Fibroblast of villous mesenchyme (primary cell): ENCODE results near the gene CFAP251. TPM values are rescaled to one million over a fixed set of nuclear protein-coding genes. Genes with fewer than 3 reads are reported as not detected.

Experiments
- DNase-seq: peaks from one replicate; pipeline ENCODE4 v3.0.0-alpha.2; 2010; ENCODE audit warnings: low read depth
- H3K4me3 ChIP-seq: 2 replicates; pipeline ENCODE4 v1.5.1; 2011; ENCODE audit warnings: low read depth, mild to moderate bottlenecking, low read length
- total RNA-seq: library from RNA; depleted of rRNA; stranded (reverse); fragments of >200 nt; gene quantifications from 2 replicates; pipeline ENCODE4 v1.2.3, GENCODE V29; 2012
- TF ChIP-seq, protein P1 (sequence below): IDR thresholded peaks from 2 replicates; pipeline ENCODE4 v1.5.1; 2012; ENCODE audit warnings: low read depth, mild to moderate bottlenecking, low read length; ENCODE audit not compliant: insufficient read depth

The CFAP251 gene
- total RNA-seq, 1 donor, result 8.2 TPM

DNA sequence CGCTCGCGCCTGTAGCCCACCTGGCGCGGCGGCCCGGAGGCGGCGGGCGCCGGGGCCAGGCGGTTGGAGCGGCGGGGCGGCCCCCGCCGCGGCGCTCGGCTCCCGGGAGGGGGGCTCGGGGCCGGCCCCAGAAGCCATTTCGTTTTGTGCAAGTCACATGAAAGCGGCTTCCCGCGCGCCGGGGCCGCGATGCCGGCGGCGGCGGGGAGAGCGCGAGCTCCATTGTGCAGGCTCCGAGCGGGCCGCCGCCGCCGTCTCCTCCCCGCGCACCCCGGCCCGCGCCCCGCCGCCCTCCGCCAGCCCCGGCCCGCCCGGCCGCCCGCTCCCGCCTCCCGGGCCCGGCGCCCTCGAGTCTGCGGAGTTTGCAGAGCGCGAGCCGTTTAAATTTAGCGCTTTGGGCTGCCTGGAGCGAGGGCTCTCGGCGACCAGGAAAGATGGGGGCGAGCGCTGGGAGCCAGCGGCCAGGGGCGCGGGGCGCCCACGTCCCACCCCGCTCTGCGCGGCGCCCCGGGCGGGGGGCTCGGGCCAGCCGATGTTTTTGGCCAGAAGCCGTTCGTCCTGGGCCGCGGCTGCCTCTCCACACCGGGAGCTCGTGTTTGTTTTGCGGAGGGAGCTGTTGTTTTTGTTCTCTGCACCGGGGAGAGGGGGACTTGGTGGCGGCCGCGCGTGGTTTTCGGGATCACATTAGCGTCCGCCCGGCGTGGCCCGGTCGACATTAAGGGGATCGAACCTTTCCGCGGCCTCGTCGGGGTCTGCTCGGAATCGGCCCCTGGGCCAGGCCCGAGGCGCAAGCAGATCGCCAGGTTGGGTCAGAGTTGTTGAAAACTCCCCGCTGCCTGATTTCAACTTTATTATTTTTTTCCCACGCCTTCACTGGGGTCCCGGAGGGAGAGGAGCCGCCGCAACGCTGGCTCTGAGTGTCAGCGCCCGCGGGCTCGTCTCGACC is 104.3 kb downstream of the CFAP251 start:
- DNase-seq, result no peak
- TF ChIP-seq, protein P1, sequence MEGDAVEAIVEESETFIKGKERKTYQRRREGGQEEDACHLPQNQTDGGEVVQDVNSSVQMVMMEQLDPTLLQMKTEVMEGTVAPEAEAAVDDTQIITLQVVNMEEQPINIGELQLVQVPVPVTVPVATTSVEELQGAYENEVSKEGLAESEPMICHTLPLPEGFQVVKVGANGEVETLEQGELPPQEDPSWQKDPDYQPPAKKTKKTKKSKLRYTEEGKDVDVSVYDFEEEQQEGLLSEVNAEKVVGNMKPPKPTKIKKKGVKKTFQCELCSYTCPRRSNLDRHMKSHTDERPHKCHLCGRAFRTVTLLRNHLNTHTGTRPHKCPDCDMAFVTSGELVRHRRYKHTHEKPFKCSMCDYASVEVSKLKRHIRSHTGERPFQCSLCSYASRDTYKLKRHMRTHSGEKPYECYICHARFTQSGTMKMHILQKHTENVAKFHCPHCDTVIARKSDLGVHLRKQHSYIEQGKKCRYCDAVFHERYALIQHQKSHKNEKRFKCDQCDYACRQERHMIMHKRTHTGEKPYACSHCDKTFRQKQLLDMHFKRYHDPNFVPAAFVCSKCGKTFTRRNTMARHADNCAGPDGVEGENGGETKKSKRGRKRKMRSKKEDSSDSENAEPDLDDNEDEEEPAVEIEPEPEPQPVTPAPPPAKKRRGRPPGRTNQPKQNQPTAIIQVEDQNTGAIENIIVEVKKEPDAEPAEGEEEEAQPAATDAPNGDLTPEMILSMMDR, result no peak
- H3K4me3 ChIP-seq, result peak overlapping the region; percentile 63

DNA sequence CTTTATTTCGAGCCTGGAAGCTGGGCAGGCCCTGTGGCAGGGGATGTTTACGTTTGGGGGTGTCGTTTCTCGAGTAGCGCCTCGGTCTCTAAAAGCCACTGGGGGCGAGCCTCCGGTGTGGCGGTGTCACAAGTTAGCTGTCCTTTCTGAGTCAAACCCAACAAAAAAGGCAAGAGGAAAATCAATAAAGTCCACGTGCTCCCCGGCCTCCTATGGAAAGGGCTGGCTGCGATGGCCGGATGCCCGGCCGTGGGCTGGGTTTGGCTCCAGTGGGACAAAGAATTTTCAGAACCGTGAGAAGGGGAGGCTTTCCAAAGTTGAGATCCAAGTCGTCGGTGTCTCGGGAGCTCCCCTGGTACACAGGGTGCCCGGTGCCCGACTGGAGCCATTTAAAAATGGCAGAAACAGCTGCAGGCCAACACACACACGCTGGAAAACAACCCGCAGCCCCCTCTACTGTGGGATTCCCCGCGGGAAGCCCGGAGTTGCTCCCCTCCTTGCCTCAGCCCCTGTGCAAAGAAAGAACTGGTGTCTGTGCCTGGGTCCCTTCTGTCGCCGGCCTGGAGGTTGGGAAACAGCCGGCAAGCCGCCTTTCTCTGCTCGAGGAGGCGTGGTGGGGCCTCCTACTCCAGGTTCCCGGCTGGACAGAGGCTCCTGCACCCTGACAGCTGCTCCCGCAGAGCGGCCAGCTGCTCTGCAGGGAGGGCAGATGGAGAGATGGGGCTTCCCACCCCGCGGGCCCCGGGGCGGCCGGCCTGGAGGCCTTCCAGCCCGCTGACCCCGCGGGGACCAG is 105.1 kb downstream of the CFAP251 start:
- TF ChIP-seq, protein P1, result no peak
- DNase-seq, result peak; percentile 71
- peak overlapping the region; percentile 63 for H3K4me3 ChIP-seq

DNA sequence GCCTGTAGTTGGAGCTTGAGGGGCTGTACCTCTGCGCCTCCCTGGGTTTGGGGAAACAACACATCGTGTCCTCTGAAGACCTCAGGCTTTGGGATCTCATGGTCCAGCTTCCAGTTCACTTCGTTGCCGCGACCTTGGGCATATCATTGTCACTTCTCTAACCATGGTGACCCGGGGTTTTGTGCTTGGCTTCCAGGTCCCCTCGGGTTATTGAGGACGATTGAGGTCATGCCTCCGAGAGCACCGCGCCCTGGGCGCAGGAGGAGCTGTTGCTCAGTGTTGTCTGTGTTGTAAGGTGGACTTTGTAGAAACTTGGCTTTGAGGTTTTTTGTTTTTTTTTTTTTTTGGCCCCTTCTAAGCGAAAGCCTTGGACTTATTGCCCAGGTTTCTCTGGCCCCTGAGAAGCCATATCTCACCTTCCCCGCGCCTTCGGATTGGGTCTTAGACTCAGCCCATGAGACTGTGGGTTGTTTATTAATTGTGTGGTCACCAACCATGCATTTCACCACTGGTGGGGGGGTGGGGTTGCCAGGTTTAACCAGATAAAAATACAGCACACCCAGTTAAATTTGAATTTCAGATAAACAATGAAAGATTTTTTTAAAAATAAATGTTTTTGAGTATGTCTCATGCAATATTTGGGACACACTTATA is 105.9 kb downstream of the CFAP251 start:
- TF ChIP-seq, protein P1, result no peak
- DNase-seq, result no peak
- no peak overlapping the region for H3K4me3 ChIP-seq

DNA sequence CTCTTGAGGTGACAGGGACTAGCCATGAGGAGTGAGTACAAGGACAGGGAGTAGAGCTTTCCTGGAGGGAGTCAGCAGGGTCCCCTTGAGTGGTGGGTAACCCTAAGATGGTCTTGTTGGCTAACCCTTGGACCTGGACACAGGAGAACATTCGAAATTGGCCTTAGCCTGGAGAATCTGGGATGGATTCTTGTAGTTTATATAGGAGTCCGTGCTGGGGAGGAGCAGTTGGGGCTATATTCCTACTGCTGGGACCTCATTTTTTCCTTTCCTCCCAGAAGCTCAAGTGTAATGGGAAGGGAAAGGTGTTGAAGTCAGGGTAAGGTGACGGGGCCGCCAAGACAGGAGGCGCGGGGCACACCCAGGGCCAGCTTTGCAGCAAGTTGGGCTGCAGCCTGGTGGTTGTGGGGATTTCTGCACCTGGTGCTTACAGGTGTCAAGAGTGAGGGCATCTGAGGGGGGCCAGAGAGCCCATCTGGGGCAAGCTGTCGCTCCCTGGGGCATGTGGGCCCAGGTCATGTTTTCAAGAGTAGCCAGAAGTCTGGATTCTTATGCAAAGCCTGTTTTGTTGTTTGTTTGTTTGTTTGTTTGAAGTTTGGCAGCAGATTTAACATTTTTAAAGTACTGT is 108.4 kb downstream of the CFAP251 start:
- H3K4me3 ChIP-seq, result no peak overlapping the region
- DNase-seq, result no peak
- TF ChIP-seq, protein P1, result no peak

DNA sequence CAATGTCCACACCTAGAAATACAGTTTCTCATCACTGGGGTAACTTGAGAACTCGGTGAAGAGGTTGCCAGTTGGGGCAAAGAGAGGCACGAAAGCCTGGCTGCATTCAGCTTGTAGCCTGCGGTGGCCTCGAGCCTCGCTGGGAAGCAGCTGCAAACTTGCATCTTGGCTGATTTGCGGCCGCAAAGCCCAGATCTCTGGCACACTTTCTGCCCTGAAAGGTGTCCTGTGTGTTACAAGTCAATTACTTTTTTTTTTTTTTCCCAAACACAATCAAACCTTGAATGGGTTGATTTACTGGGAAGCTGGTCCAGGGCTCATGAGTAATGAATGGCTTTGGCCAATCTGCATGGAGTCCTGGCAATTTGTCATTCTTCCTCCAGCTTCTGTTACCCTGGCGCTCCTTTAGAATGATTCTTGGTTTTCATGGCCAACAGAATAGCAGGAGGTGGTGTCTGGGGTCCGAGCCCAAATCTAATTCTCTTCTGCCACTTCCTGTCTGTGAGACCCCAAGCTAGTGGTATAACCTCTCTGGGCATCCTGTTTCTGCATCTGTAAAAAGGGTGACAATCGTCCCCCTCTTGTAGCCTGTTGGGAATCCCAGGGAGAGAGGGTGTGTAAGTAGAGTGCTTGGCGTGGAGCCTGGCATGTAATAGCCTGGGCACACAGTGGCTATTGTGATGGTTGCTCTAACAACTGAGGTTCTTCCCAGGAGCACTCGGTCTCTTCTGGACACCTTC is 109.9 kb downstream of the CFAP251 start:
- no peak overlapping the region for H3K4me3 ChIP-seq
- no peak for DNase-seq
- TF ChIP-seq, protein P1, result no peak
